ACC112 (cell line): ENCODE data around the gene SH3PXD2A.

ENCODE experiments used
- H2AFZ ChIP-seq: fragments of 200-600 bp; sonication (generic); one replicate; pipeline ENCODE4 v1.6.0; 2017; ENCODE audit warnings: antibody characterized with exemption, low read length; ENCODE audit not compliant: unreplicated experiment
- H3K27ac ChIP-seq: fragments of 200-600 bp; sonication (generic); 2 replicates; pipeline ENCODE4 v1.5.1; 2014; ENCODE audit warnings: low read depth, mild to moderate bottlenecking, antibody characterized with exemption, low read length, moderate library complexity
- H3K27me3 ChIP-seq: fragments of 200-600 bp; sonication (generic); 2 replicates; pipeline ENCODE4 v1.6.1; 2014; ENCODE audit warnings: mild to moderate bottlenecking, antibody characterized with exemption, low read length, moderate library complexity, mixed read lengths; ENCODE audit not compliant: insufficient read depth
- H3K36me3 ChIP-seq: fragments of 200-600 bp; sonication (generic); 2 replicates; pipeline ENCODE4 v1.6.1; 2016; ENCODE audit warnings: mild to moderate bottlenecking, antibody characterized with exemption, low read length, moderate library complexity, mixed read lengths; ENCODE audit not compliant: insufficient read depth
- H3K4me1 ChIP-seq: fragments of 200-600 bp; sonication (generic); one replicate; pipeline ENCODE4 v1.6.1; 2016; ENCODE audit warnings: low read length, mixed read lengths; ENCODE audit not compliant: insufficient read depth, unreplicated experiment, control insufficient read depth
- H3K4me3 ChIP-seq: fragments of 200-600 bp; sonication (generic); 2 replicates; pipeline ENCODE4 v1.5.1; 2014; ENCODE audit warnings: mild to moderate bottlenecking, low read depth, low read length
- H3K79me2 ChIP-seq: fragments of 200-600 bp; sonication (generic); one replicate; pipeline ENCODE4 v1.6.0; 2016; ENCODE audit warnings: low read length; ENCODE audit not compliant: control insufficient read depth, unreplicated experiment, insufficient read depth

Gene SH3PXD2A

DNA sequence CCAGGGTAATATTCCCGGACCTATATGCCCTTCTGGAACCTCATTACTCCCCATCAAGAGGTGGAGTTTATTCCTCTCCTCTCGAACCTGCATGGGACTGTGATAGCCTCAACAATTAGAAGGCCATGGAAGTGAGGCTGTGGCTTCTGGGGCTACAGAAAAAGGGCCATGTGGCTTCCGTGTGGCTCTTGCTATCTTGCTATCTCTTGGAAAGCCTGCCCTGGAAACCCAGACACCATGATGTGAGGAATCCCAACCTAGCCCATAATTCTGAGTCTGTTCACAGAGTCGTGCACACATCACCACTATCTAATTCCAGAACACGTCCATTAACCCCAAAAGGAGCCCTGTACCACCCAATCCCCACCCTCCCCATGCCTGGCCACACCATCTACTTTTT is 20.8 kb upstream of the SH3PXD2A start:
- Histone ChIP-seq H3K36me3 (no peaks in the 10 kb centered on the region), H3K79me2 (no peaks in the 10 kb centered on the region), H2AFZ (no peak overlapping the region), H3K27me3 (no peaks in the 10 kb centered on the region), H3K27ac (no peak overlapping the region), H3K4me3 (no peak overlapping the region), H3K4me1 (no peaks in the 10 kb centered on the region)

GRCh38 chr10:103874730-103875129 is 19.4 kb upstream of the SH3PXD2A start:
- Histone ChIP-seq H3K27ac (no peak overlapping the region), H3K79me2 (no peaks in the 10 kb centered on the region), H2AFZ (no peak overlapping the region), H3K4me3 (no peak overlapping the region), H3K27me3 (no peaks in the 10 kb centered on the region), H3K4me1 (no peaks in the 10 kb centered on the region), H3K36me3 (no peaks in the 10 kb centered on the region)

DNA sequence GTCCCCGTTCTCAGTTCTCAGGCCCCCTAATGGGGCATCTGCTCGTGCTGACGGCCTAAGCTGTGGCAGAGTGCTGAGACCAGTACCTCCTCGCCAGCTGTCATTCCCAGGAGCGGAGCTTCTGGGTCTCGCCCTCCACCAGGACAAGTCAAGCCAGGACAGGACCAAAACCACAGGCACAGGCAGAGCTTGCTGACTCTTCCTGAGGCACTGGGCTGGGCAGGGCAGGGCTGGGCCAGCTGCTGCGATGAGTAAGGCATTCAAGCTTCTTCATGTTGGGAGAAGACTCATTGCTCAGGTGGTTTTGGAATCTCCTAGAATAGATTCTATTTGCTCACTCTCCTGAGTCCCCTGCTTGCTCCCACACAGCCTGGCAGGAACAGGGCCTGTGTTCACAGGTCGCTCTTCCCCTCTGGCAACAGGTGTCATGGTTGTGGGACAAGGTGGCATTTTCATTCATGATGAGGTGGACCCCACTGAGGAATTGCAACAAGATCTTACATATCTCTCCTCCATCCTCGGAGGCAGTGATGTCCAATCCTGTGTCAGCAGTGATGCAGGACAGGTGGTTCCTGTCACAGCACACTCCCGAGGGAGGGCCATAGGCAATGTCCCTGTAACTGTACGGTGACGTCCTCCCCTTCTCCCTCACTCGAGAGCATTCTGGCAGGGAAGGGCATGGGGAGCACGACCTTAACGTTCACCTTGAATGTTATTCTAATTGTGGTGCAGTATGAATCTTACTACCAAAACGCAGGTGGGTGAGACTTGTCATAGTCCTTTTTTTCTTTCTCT is 17.0 kb upstream of the SH3PXD2A start:
- no peak overlapping the region for H3K4me3 ChIP-seq
- H3K27me3 ChIP-seq: no peaks in the 10 kb centered on the region
- H3K4me1 ChIP-seq: no peaks in the 10 kb centered on the region
- no peak overlapping the region for H3K27ac ChIP-seq
- H3K36me3 ChIP-seq: no peaks in the 10 kb centered on the region
- H2AFZ ChIP-seq: no peak overlapping the region
- no peaks in the 10 kb centered on the region for H3K79me2 ChIP-seq

GRCh38 chr10:103871006-103871405 is 15.6 kb upstream of the SH3PXD2A start:
- Histone ChIP-seq H3K4me1 (no peaks in the 10 kb centered on the region), H3K27ac (no peak overlapping the region), H3K36me3 (no peaks in the 10 kb centered on the region), H2AFZ (no peak overlapping the region), H3K4me3 (no peak overlapping the region), H3K27me3 (0 out of 2 replicates have a peak, but pooled peaks cover 4% of the 10 kb centered on the region), H3K79me2 (no peaks in the 10 kb centered on the region)

- H3K79me2 ChIP-seq: no peaks in the 10 kb centered on the region
- 0 out of 2 replicates have a peak, but pooled peaks cover 5% of the 10 kb centered on the region for H3K27me3 ChIP-seq
- H3K4me3 ChIP-seq: no peak overlapping the region
- H2AFZ ChIP-seq: no peak overlapping the region
- H3K36me3 ChIP-seq: no peaks in the 10 kb centered on the region
- H3K4me1 ChIP-seq: no peaks in the 10 kb centered on the region
- H3K27ac ChIP-seq: no peak overlapping the region
Measured at GRCh38 chr10:103870516-103870915, 15.1 kb upstream of the SH3PXD2A start.

- Histone ChIP-seq H3K4me1 (no peaks in the 10 kb centered on the region), H3K27me3 (0 out of 2 replicates have a peak, but pooled peaks cover 5% of the 10 kb centered on the region)
Measured at GRCh38 chr10:103869336-103869735, 14.0 kb upstream of the SH3PXD2A start.

DNA sequence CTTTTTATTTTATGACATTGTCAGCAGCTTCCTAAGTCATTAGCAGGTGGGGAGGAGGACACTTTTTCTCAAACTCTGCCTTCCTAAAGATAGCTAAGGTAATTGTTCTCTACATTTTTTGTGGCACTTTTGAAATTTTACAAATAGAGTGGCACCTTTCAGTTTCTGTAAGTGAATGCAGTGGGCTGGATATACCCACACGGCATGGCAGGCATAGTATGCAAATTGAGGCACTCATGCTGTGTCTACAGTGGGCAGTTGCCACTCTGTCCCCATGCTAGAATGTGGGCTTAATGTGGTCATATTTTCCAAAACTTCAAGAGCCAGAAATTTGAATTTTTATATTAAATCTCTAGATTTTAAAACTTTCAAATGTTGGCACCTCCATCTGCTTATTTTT is 12.8 kb upstream of the SH3PXD2A start:
- Histone ChIP-seq H3K27ac (no peak overlapping the region), H2AFZ (no peak overlapping the region), H3K79me2 (no peaks in the 10 kb centered on the region), H3K36me3 (no peaks in the 10 kb centered on the region), H3K4me3 (no peak overlapping the region), H3K4me1 (no peaks in the 10 kb centered on the region), H3K27me3 (0 out of 2 replicates have a peak, but pooled peaks cover 5% of the 10 kb centered on the region)

More at GRCh38 chr10:103869336-103869735, 14.0 kb upstream of the SH3PXD2A start:
- Histone ChIP-seq H3K36me3 (no peaks in the 10 kb centered on the region), H3K79me2 (no peaks in the 10 kb centered on the region), H3K27ac (no peak overlapping the region), H2AFZ (no peak overlapping the region), H3K4me3 (no peak overlapping the region)

- Histone ChIP-seq H2AFZ (no peak overlapping the region), H3K27ac (no peak overlapping the region), H3K27me3 (0 out of 2 replicates have a peak, but pooled peaks cover 5% of the 10 kb centered on the region), H3K4me1 (no peaks in the 10 kb centered on the region), H3K36me3 (no peaks in the 10 kb centered on the region), H3K4me3 (no peak overlapping the region), H3K79me2 (no peaks in the 10 kb centered on the region)
Measured at GRCh38 chr10:103861505-103861904, 6.1 kb upstream of the SH3PXD2A start.

GRCh38 chr10:103859161-103860086 is 4.0 kb upstream of the SH3PXD2A start:
- H3K4me1 ChIP-seq: peaks cover under 1% of the 10 kb centered on the region
- no peak overlapping the region for H3K4me3 ChIP-seq
- no peak overlapping the region for H2AFZ ChIP-seq
- H3K27ac ChIP-seq: no peak overlapping the region
- no peaks in the 10 kb centered on the region for H3K79me2 ChIP-seq
- no peaks in the 10 kb centered on the region for H3K36me3 ChIP-seq
- no peaks in the 10 kb centered on the region for H3K27me3 ChIP-seq

DNA sequence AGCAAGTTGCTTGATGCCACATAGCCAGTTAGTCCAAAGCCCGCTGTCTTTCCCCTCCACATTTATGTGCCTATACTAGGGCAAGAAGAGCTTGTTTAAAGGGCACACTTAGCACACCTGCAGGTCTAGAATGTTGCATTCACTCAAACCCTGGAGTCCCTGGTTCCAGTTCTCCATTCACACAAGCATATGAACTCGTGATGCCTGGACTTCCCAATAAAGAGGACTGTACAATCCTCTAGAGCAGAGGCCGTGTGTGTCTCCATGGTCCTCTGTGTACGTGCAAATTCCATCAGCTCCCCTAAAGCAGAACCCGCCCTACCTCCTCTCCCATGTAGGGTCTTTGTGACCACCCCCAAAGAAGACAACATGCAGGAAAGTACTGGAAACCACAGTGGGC is 3.0 kb upstream of the SH3PXD2A start:
- Histone ChIP-seq H3K27ac (no peak overlapping the region), H3K4me1 (peaks cover 5% of the 10 kb centered on the region), H3K4me3 (no peak overlapping the region), H2AFZ (no peak overlapping the region), H3K79me2 (no peaks in the 10 kb centered on the region), H3K36me3 (no peaks in the 10 kb centered on the region), H3K27me3 (no peaks in the 10 kb centered on the region)
